ENCODE measurements around the gene PRMT7. TPM values are rescaled to one million over a fixed set of nuclear protein-coding genes. Genes with fewer than 3 reads are reported as not detected.

Gene PRMT7
- total RNA-seq, 1 donor from 2014 or later: 36.7 TPM

DNA sequence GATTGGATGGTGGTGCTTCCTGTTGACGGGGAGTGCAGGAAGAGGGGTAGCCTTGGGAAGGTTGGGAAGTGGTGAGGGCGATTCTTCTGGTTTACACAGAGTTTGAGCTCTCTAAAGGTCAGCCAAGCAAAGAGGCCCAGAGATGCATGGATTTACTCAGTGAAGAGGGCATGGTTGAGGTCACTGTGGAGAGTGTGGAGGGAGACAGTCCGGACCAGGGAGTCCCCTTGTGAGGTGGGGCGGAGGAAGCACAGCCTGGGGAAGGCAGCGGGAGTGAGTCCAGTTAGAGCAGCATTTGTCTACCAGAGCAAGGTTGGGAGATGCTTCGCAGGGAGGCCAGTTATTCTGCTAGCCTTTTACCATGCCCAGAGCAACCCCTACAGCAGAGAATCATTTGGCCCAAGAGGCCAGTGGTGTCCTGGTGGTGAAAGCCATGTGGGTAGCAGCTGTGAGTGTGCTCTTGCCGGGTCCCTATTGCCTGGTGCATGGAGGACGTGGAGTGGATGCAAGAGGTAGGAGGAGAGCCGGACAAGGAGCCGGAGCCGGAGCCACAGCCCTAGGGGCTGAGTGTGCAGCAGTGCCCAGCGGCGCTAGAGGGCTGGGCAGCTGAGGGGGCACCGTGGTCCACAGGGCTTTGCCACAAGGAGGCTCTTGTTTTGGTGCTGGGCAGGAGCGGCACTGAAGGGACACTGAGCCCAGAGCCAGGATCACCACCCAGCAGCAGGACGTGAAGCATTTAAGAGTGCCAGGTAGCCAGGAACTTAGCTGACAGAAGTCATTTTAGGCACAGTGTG, 27.7 kb downstream of the PRMT7 start:
- H3K27ac Mint-ChIP-seq (ENCODE audit: unreplicated experiment): no peak overlapping the region
- H3K27me3 ChIP-seq (ENCODE audit: insufficient read depth, low read length): no peaks in the 10 kb centered on the region
- H3K9me3 Mint-ChIP-seq (ENCODE audit: unreplicated experiment): no peaks in the 10 kb centered on the region
- H3K27ac ChIP-seq (ENCODE audit: low read depth, low read length): no peak overlapping the region
- DNase-seq (ENCODE audit: low read depth) (no peak), FAIRE-seq (no peak)
- peaks cover 28% of the 10 kb centered on the region for H3K36me3 ChIP-seq (ENCODE audit: insufficient read depth, low read length)
- no peak overlapping the region for H3K4me3 Mint-ChIP-seq (ENCODE audit: unreplicated experiment)
- H3K79me2 ChIP-seq (ENCODE audit: insufficient read depth, low read length): no peaks in the 10 kb centered on the region
- no peaks in the 10 kb centered on the region for H4K20me1 ChIP-seq (ENCODE audit: insufficient read depth, low read length)
- H2AFZ ChIP-seq (ENCODE audit: low read depth, low read length): no peak overlapping the region
- H3K9ac ChIP-seq (ENCODE audit: low read length): no peak overlapping the region
- H3K9me3 ChIP-seq (ENCODE audit: insufficient read depth, low read depth, low read length): peaks cover 3% of the 10 kb centered on the region
- no peak overlapping the region for H3K4me3 ChIP-seq (ENCODE audit: insufficient read depth, low read depth, low read length)
- H3K4me1 ChIP-seq (ENCODE audit: insufficient read depth, low read length): no peaks in the 10 kb centered on the region
- TF ChIP-seq, protein P1, sequence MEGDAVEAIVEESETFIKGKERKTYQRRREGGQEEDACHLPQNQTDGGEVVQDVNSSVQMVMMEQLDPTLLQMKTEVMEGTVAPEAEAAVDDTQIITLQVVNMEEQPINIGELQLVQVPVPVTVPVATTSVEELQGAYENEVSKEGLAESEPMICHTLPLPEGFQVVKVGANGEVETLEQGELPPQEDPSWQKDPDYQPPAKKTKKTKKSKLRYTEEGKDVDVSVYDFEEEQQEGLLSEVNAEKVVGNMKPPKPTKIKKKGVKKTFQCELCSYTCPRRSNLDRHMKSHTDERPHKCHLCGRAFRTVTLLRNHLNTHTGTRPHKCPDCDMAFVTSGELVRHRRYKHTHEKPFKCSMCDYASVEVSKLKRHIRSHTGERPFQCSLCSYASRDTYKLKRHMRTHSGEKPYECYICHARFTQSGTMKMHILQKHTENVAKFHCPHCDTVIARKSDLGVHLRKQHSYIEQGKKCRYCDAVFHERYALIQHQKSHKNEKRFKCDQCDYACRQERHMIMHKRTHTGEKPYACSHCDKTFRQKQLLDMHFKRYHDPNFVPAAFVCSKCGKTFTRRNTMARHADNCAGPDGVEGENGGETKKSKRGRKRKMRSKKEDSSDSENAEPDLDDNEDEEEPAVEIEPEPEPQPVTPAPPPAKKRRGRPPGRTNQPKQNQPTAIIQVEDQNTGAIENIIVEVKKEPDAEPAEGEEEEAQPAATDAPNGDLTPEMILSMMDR (IDR thresholded peaks at IDR 0.05; ENCODE audit: insufficient read depth, low read depth, low read length): no peak
- TF ChIP-seq EZH2 (IDR thresholded peaks at IDR 0.05; ENCODE audit: insufficient read depth, low read length): no peak
- H3K4me2 ChIP-seq (ENCODE audit: low read length): no peak overlapping the region
- no peaks in the 10 kb centered on the region for H3K27me3 Mint-ChIP-seq (ENCODE audit: low read depth, unreplicated experiment)
- H3K4me1 Mint-ChIP-seq (ENCODE audit: low read depth, unreplicated experiment): peaks cover 5% of the 10 kb centered on the region
- H3K36me3 Mint-ChIP-seq (ENCODE audit: low read depth, unreplicated experiment): peaks cover 28% of the 10 kb centered on the region

DNA sequence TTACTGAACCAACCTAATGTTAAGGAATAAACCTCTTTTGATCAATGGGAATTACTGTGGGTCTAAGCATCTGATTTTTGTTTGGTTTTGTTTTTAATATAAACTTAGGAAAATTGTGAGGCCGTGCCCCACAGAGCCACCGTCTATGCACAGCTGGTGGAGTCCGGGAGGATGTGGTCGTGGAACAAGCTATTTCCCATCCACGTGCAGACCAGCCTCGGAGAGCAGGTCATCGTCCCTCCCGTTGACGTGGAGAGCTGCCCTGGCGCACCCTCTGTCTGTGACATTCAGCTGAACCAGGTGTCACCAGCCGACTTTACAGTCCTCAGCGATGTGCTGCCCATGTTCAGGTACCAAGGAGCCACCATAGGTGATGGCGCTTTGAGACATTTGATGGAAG, 28.4 kb downstream of the PRMT7 start:
- H3K4me1 ChIP-seq (ENCODE audit: insufficient read depth, low read length): no peaks in the 10 kb centered on the region
- no peaks in the 10 kb centered on the region for H3K27me3 ChIP-seq (ENCODE audit: insufficient read depth, low read length)
- H3K36me3 ChIP-seq (ENCODE audit: insufficient read depth, low read length): peaks cover 32% of the 10 kb centered on the region
- no peak overlapping the region for H3K9ac ChIP-seq (ENCODE audit: low read length)
- no peak for TF ChIP-seq EZH2 (IDR thresholded peaks at IDR 0.05; ENCODE audit: insufficient read depth, low read length)
- TF ChIP-seq, protein P1 (IDR thresholded peaks at IDR 0.05; ENCODE audit: insufficient read depth, low read depth, low read length): no peak
- no peak for DNase-seq (ENCODE audit: low read depth)
- peaks cover 25% of the 10 kb centered on the region for H3K36me3 Mint-ChIP-seq (ENCODE audit: low read depth, unreplicated experiment)
- no peaks in the 10 kb centered on the region for H3K79me2 ChIP-seq (ENCODE audit: insufficient read depth, low read length)
- H3K9me3 Mint-ChIP-seq (ENCODE audit: unreplicated experiment): no peaks in the 10 kb centered on the region
- H3K27ac ChIP-seq (ENCODE audit: low read depth, low read length): no peak overlapping the region
- H3K27me3 Mint-ChIP-seq (ENCODE audit: low read depth, unreplicated experiment): no peaks in the 10 kb centered on the region
- H3K27ac Mint-ChIP-seq (ENCODE audit: unreplicated experiment): no peak overlapping the region
- H3K4me3 Mint-ChIP-seq (ENCODE audit: unreplicated experiment): no peak overlapping the region
- H3K4me1 Mint-ChIP-seq (ENCODE audit: low read depth, unreplicated experiment): peaks cover 5% of the 10 kb centered on the region
- H2AFZ ChIP-seq (ENCODE audit: low read depth, low read length): no peak overlapping the region
- no peaks in the 10 kb centered on the region for H4K20me1 ChIP-seq (ENCODE audit: insufficient read depth, low read length)
- FAIRE-seq: no peak
- H3K4me2 ChIP-seq (ENCODE audit: low read length): no peak overlapping the region
- H3K4me3 ChIP-seq (ENCODE audit: insufficient read depth, low read depth, low read length): no peak overlapping the region
- peaks cover 3% of the 10 kb centered on the region for H3K9me3 ChIP-seq (ENCODE audit: insufficient read depth, low read depth, low read length)

DNA sequence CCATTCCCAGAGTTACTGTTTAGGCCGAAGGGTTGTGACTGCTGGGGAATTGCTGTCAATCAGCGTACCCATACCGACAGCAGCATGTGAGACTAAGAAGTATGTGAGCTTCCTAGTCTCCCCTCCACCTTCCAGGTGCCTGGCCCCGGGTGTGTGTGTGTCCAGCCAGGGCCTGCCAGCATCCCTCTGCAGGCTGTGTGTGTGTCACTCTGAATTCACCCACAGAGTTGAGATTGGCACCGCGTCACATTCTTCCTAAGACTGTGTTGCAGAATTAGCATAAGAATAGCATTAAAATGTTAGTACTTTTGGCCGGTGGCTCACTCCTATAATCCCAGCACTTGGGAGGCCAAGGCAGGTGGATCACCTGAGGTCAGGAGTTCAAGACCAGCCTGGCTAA, 31.8 kb downstream of the PRMT7 start:
- DNase-seq (ENCODE audit: low read depth) (no peak), FAIRE-seq (no peak)
- no peaks in the 10 kb centered on the region for H3K27me3 ChIP-seq (ENCODE audit: insufficient read depth, low read length)
- Mint-ChIP-seq H3K36me3 (ENCODE audit: low read depth, unreplicated experiment) (peaks cover 27% of the 10 kb centered on the region), H3K27me3 (ENCODE audit: low read depth, unreplicated experiment) (no peaks in the 10 kb centered on the region), H3K9me3 (ENCODE audit: unreplicated experiment) (no peaks in the 10 kb centered on the region), H3K4me3 (ENCODE audit: unreplicated experiment) (no peak overlapping the region), H3K4me1 (ENCODE audit: low read depth, unreplicated experiment) (peaks cover 11% of the 10 kb centered on the region), H3K27ac (ENCODE audit: unreplicated experiment) (no peak overlapping the region)
- no peak for TF ChIP-seq EZH2 (IDR thresholded peaks at IDR 0.05; ENCODE audit: insufficient read depth, low read length)
- TF ChIP-seq, protein P1 (IDR thresholded peaks at IDR 0.05; ENCODE audit: insufficient read depth, low read depth, low read length): no peak
- no peak overlapping the region for H3K4me3 ChIP-seq (ENCODE audit: insufficient read depth, low read depth, low read length)
- H4K20me1 ChIP-seq (ENCODE audit: insufficient read depth, low read length): peaks cover 7% of the 10 kb centered on the region
- H3K4me2 ChIP-seq (ENCODE audit: low read length): no peak overlapping the region
- peaks cover 39% of the 10 kb centered on the region for H3K36me3 ChIP-seq (ENCODE audit: insufficient read depth, low read length)
- H3K9ac ChIP-seq (ENCODE audit: low read length): no peak overlapping the region
- peaks cover 3% of the 10 kb centered on the region for H3K9me3 ChIP-seq (ENCODE audit: insufficient read depth, low read depth, low read length)
- H3K79me2 ChIP-seq (ENCODE audit: insufficient read depth, low read length): no peaks in the 10 kb centered on the region
- H2AFZ ChIP-seq (ENCODE audit: low read depth, low read length): no peak overlapping the region
- no peaks in the 10 kb centered on the region for H3K4me1 ChIP-seq (ENCODE audit: insufficient read depth, low read length)
- no peak overlapping the region for H3K27ac ChIP-seq (ENCODE audit: low read depth, low read length)

Measured in astrocyte (in vitro differentiated cells and primary cell).